ENCODE measurements around the gene MIER3. TPM values are rescaled to one million over a fixed set of nuclear protein-coding genes. Genes with fewer than 3 reads are reported as not detected.

Gene MIER3
- total RNA-seq, 3 donors from 2014 or later: 95.6 to 171 (median 100) TPM

DNA sequence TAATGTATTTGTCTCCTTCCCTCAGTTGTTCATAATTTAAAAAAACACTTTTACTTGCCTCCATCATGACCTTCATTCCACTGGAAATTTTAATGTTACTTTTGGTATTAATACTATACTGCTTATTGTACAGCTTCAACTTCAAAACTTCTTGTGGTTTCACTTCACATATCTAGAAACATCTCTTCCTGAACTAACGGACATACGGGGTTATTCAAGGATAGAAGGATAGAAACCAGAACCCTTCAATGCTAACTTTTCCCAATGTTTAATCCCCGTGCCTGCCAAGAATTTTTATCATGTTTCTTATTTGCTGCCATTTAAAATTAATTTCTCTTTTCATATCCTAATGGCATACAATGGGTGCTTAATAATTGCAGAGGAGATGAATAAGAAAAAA, 78.9 kb downstream of the MIER3 start:
- no peaks in the 10 kb centered on the region for H3K9me3 ChIP-seq
- DNase-seq (no peak), ATAC-seq (no peak)
- no peaks in the 10 kb centered on the region for H3K36me3 ChIP-seq (ENCODE audit: low read depth)
- H3K4me3 ChIP-seq: no peak overlapping the region
- intact Hi-C loops (cut with DNase I, micrococcal nuclease): no loop called here
- TF ChIP-seq CTCF (IDR thresholded peaks at IDR 0.05): no peak
- H3K4me1 ChIP-seq (ENCODE audit: low read depth): no peaks in the 10 kb centered on the region

- Histone ChIP-seq H3K4me1 (ENCODE audit: low read depth) (no peaks in the 10 kb centered on the region), H3K36me3 (ENCODE audit: low read depth) (no peaks in the 10 kb centered on the region), H3K9me3 (no peaks in the 10 kb centered on the region), H3K4me3 (no peak overlapping the region)
- intact Hi-C loops (cut with DNase I, micrococcal nuclease): no loop called here
- ATAC-seq (no peak), DNase-seq (no peak)
- no peak for TF ChIP-seq CTCF (IDR thresholded peaks at IDR 0.05)
Measured at GRCh38 chr5:56871777-56872176, 80.1 kb downstream of the MIER3 start.

Other genes starting within 250 kb of the MIER3 start
- 10 to 100 TPM; 11.1 to 12.2 (median 11.5) TPM for gene MAP3K1, start 136.6 kb downstream of the MIER3 start, total RNA-seq
- gene SETD9, start 42.5 kb downstream of the MIER3 start, total RNA-seq: 10 to 100 TPM; 11.1 to 23.8 (median 18.9) TPM
- 10 to 100 TPM; 59.8 to 75.3 (median 74.0) TPM for gene GPBP1, start 221.9 kb upstream of the MIER3 start, total RNA-seq

All from mucosa of descending colon (tissue), 3 donors.